Measurements from ENCODE around the gene TMEM164. TPM values are rescaled to one million over a fixed set of nuclear protein-coding genes. Genes with fewer than 3 reads are reported as not detected.
A peak's percentile ranks its signal among the peaks of the same experiment; 100 is the strongest.

TMEM164 gene
- total and polyA plus RNA-seq, 7 donors = 14.5 to 42.4 (median 31.7) TPM

GRCh38 chrX:110070970-110071369 lies 68.1 kb downstream of the TMEM164 start:
- no peak for DNase-seq
- 85 to 97% (median 93%) methylated on average over 2 of the region's 2 CpGs for WGBS, 3 donors
- TF ChIP-seq CTCF (IDR thresholded peaks at IDR 0.05) = no peak
- H3K36me3 ChIP-seq (ENCODE audit: insufficient read depth in 1 of 2, low read depth in 1 of 2) = no peaks in the 10 kb centered on the region
- peaks cover 16% of the 10 kb centered on the region for H3K9me3 ChIP-seq
- peaks cover 0 to 5% (median 0%) of the 10 kb centered on the region in 3 donors for H3K27me3 ChIP-seq (ENCODE audit: insufficient read depth in 3 of 3, low read length in 2 of 3)
- H3K27ac ChIP-seq = no peak overlapping the region
- H3K4me3 ChIP-seq = no peak overlapping the region
- peaks cover 11% of the 10 kb centered on the region for H3K4me1 ChIP-seq
- intact Hi-C loops (cut with DNase I) = no loop called here
- no peak for ATAC-seq

DNA sequence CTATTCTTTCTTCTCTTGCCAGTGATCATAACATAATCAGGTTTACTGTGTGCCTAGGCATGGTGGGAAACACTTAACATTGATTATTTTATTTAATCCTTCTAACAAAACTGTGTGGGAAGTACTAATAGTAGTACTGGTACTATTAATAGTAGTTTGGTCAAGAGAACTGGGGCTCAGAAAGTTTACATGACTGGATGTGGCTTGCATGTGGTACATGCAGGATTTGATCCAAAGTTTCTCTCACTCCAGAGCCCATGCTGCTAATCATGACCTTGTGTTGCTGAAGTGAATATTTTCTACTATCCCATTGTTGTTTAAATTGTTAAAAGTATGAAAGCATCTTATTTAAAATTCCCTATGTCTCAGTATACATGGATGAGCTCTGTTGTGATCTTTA lies 78.4 kb downstream of the TMEM164 start:
- Histone ChIP-seq H3K36me3 (ENCODE audit: insufficient read depth in 1 of 2, low read depth in 1 of 2) (no peaks in the 10 kb centered on the region), H3K4me1 (peaks cover 9% of the 10 kb centered on the region), H3K9me3 (peaks cover 6% of the 10 kb centered on the region), H3K4me3 (no peak overlapping the region), H3K27me3 (ENCODE audit: insufficient read depth in 3 of 3, low read length in 2 of 3) (peaks cover 0 to 5% (median 0%) of the 10 kb centered on the region in 3 donors), H3K27ac (peak overlapping the region; percentile 80)
- DNase-seq (no peak), ATAC-seq (peak in 3 of 4 donors; percentile 66 to 71 (median 66))
- intact Hi-C loops (cut with DNase I) = no loop called here
- no peak for TF ChIP-seq CTCF (IDR thresholded peaks at IDR 0.05)

GRCh38 chrX:110081740-110082139 lies 78.8 kb downstream of the TMEM164 start:
- no peaks in the 10 kb centered on the region for H3K36me3 ChIP-seq (ENCODE audit: insufficient read depth in 1 of 2, low read depth in 1 of 2)
- DNase-seq (peak; percentile 18 to 63), ATAC-seq (peak; percentile 53 to 85 (median 80))
- no peak overlapping the region for H3K4me3 ChIP-seq
- peaks cover 2% of the 10 kb centered on the region for H3K9me3 ChIP-seq
- no peak for TF ChIP-seq CTCF (IDR thresholded peaks at IDR 0.05)
- peak overlapping the region; percentile 80 for H3K27ac ChIP-seq
- 27 to 62% (median 30%) methylated on average over 1 of the region's 1 CpG for WGBS, 3 donors
- intact Hi-C loops (cut with DNase I) = no loop called here
- H3K4me1 ChIP-seq = peaks cover 12% of the 10 kb centered on the region
- peaks cover 0 to 5% (median 0%) of the 10 kb centered on the region in 3 donors for H3K27me3 ChIP-seq (ENCODE audit: insufficient read depth in 3 of 3, low read length in 2 of 3)

- no peak for TF ChIP-seq CTCF (IDR thresholded peaks at IDR 0.05)
- intact Hi-C loops (cut with DNase I) = no loop called here
- DNase-seq = no peak
- Histone ChIP-seq H3K27me3 (ENCODE audit: insufficient read depth in 3 of 3, low read length in 2 of 3) (peaks cover 0 to 5% (median 0%) of the 10 kb centered on the region in 3 donors), H3K9me3 (no peaks in the 10 kb centered on the region), H3K36me3 (ENCODE audit: insufficient read depth in 1 of 2, low read depth in 1 of 2) (no peaks in the 10 kb centered on the region), H3K4me3 (no peak overlapping the region), H3K4me1 (peaks cover 14% of the 10 kb centered on the region), H3K27ac (peak overlapping the region; percentile 80)
- 12 to 26% (median 25%) methylated on average over 3 to 4 of the region's 4 CpGs for WGBS, 3 donors
- ATAC-seq = peak; percentile 54 to 87 (median 78)
These were observed 79.2 kb downstream of the TMEM164 start for GRCh38 chrX:110082161-110082560.
